Panc1 (cell line): ENCODE results near the gene AGR3. TPM values are rescaled to one million over a fixed set of nuclear protein-coding genes. Genes with fewer than 3 reads are reported as not detected.

Experiments
- ATAC-seq: fragments of 200-7000 bp; cut with Tn5 transposase; 2 replicates; pipeline ENCODE4 v1.9.1; 2020; ENCODE audit warnings: mild to moderate bottlenecking, moderate library complexity
- BruUV-seq: library from RNA; stranded (reverse); fragments of 400-500 nt; replicated peaks from 2 replicates; lab custom pipeline; 2021; lab: Mats Ljungman, UMichigan
- CTCF ChIA-PET: fragments of 300-600 bp; sonication (Branson Sonifier 250); formaldehyde crosslinking; loops from one replicate; lab custom pipeline; 2022; ENCODE audit warnings: antibody characterized with exemption; lab: Charles Lee
- POLR2A ChIA-PET: fragments of 300-600 bp; sonication (Branson Sonifier 250); formaldehyde crosslinking; loops from one replicate; lab custom pipeline; 2022; ENCODE audit warnings: antibody characterized with exemption; lab: Charles Lee
- DNase-seq: peaks from one replicate; pipeline ENCODE4 v3.0.0-alpha.2; 2010; ENCODE audit warnings: low read depth, low spot score
- H3K27ac ChIP-seq: 2 replicates; pipeline ENCODE4 v1.5.1; 2011; ENCODE audit warnings: mild to moderate bottlenecking, low read length, inconsistent platforms
- H3K27me3 ChIP-seq: fragments of 200-500 bp; sonication (Bioruptor generic); 2 replicates; pipeline ENCODE4 v1.6.0; 2014; ENCODE audit warnings: low read length, inconsistent platforms; ENCODE audit not compliant: control insufficient read depth, insufficient read depth
- H3K36me3 ChIP-seq: fragments of 200-500 bp; sonication (Bioruptor generic); 2 replicates; pipeline ENCODE4 v1.5.1; 2014; ENCODE audit warnings: inconsistent platforms, mild to moderate bottlenecking, low read length, moderate library complexity; ENCODE audit not compliant: control insufficient read depth, insufficient read depth
- H3K4me1 ChIP-seq: 2 replicates; pipeline ENCODE4 v1.5.1; 2011; ENCODE audit warnings: inconsistent platforms, mild to moderate bottlenecking, low read length, moderate library complexity; ENCODE audit not compliant: control insufficient read depth, insufficient read depth
- H3K4me3 ChIP-seq, 2 experiments: 2 replicates each; pipeline ENCODE4 v1.5.1; 2011 to 2012; ENCODE audit warnings: low read depth in 2 of 2, low read length in 2 of 2, mild to moderate bottlenecking in 2 of 2, inconsistent platforms in 1 of 2, moderate library complexity in 1 of 2
- H3K9me3 ChIP-seq: fragments of 200-500 bp; sonication (Bioruptor generic); 2 replicates; pipeline ENCODE4 v1.5.1; 2014; ENCODE audit warnings: low read depth, mild to moderate bottlenecking, inconsistent platforms, low read length, moderate library complexity; ENCODE audit not compliant: control insufficient read depth, insufficient read depth
- CTCF ChIP-seq: fragments of 450-650 bp; IDR thresholded peaks from 2 replicates; pipeline ENCODE4 v1.5.1; 2017; ENCODE audit warnings: mild to moderate bottlenecking
- POLR2AphosphoS5 ChIP-seq: IDR thresholded peaks from 2 replicates; pipeline ENCODE4 v1.6.1; 2012; ENCODE audit warnings: mild to moderate bottlenecking, low read depth, low read length, moderate library complexity
- REST ChIP-seq, 2 experiments: IDR thresholded peaks; 2 replicates each; pipeline ENCODE4 v1.6.1; 2011 to 2012; ENCODE audit warnings: low read depth in 2 of 2, control low read depth in 1 of 2, low read length in 1 of 2, mild to moderate bottlenecking in 1 of 2, moderate library complexity in 1 of 2; ENCODE audit not compliant: insufficient read depth in 1 of 2
- SIN3A ChIP-seq: IDR thresholded peaks from 2 replicates; pipeline ENCODE4 v1.6.1; 2012; ENCODE audit warnings: low read depth, mild to moderate bottlenecking, low read length, moderate library complexity, borderline replicate concordance; ENCODE audit not compliant: insufficient read depth
- TCF7L2 ChIP-seq: IDR thresholded peaks from 2 replicates; pipeline ENCODE4 v1.6.1; 2011; ENCODE audit warnings: mild to moderate bottlenecking, low read depth, low read length, inconsistent platforms
- in situ Hi-C: cut with HindIII; loops from 2 replicates; pipeline ENCODE4 v1.10.0; 2016; ENCODE audit warnings: low sequenced_read_pairs, low pct_unique_long_range_greater_than_20kb
- intact Hi-C: fragments of 100-400 bp; cut with micrococcal nuclease; formaldehyde crosslinking; loops from one replicate; pipeline ENCODE4 v1.10.0; 2022; ENCODE audit not compliant: unreplicated experiment
- total RNA-seq: library from RNA; stranded (reverse); gene quantifications from one replicate; pipeline ENCODE4 v1.2.1, GENCODE V29; 2021; ENCODE audit not compliant: unreplicated experiment

AGR3 gene
- total RNA-seq, 1 experiment from 2014 or later = not detected

GRCh38 chr7:16841681-16842080 lies 40.1 kb downstream of the AGR3 start:
- CTCF ChIA-PET = no interaction called here
- H3K4me1 ChIP-seq = peaks cover 9% of the 10 kb centered on the region
- BruUV-seq = no TSS peak
- in situ Hi-C loops (no loop called here), intact Hi-C loops (no loop called here)
- DNase-seq (no peak), ATAC-seq (no peak)
- H3K36me3 ChIP-seq = no peaks in the 10 kb centered on the region
- POLR2A ChIA-PET = no interaction called here
- H3K9me3 ChIP-seq = no peaks in the 10 kb centered on the region
- no peak overlapping the region for H3K4me3 ChIP-seq
- TF ChIP-seq CTCF = no peak
- no peak for TF ChIP-seq POLR2AphosphoS5
- H3K27me3 ChIP-seq = no peaks in the 10 kb centered on the region
- H3K27ac ChIP-seq = peak overlapping the region; percentile 62; the same call in 1 of the 2 replicates

GRCh38 chr7:16840094-16840493 lies 41.7 kb downstream of the AGR3 start:
- H3K9me3 ChIP-seq = no peaks in the 10 kb centered on the region
- ChIA-PET CTCF (no interaction called here), POLR2A (no interaction called here)
- no peak overlapping the region for H3K4me3 ChIP-seq
- no peaks in the 10 kb centered on the region for H3K27me3 ChIP-seq
- TF ChIP-seq POLR2AphosphoS5 (no peak), SIN3A (no peak), TCF7L2 (no peak), REST (IDR thresholded peaks at IDR 0.05; ENCODE audit: insufficient read depth in 1 of 2, low read depth in 2 of 2, low read length in 1 of 2) (no peak), CTCF (no peak)
- intact Hi-C loops = no loop called here
- no peaks in the 10 kb centered on the region for H3K36me3 ChIP-seq
- no TSS peak for BruUV-seq
- H3K27ac ChIP-seq = no peak overlapping the region; the same call in 1 of the 2 replicates
- no peak for DNase-seq
- in situ Hi-C loops = no loop called here
- no peaks in the 10 kb centered on the region for H3K4me1 ChIP-seq
- no peak for ATAC-seq
